ENCODE data around the gene SPCS2. TPM values are rescaled to one million over a fixed set of nuclear protein-coding genes. Genes with fewer than 3 reads are reported as not detected.
A peak's percentile ranks its signal among the peaks of the same experiment; 100 is the strongest.

Gene SPCS2
- total RNA-seq, 1 donor from 2014 or later, result 120 TPM

- FAIRE-seq (no peak), DNase-seq (ENCODE audit: low read depth) (peak; percentile 19)
Observed at GRCh38 chr11:74927496-74927895, 21.6 kb upstream of the SPCS2 start.

GRCh38 chr11:74929431-74930363 lies 19.4 kb upstream of the SPCS2 start:
- Mint-ChIP-seq H3K36me3 (ENCODE audit: low read depth, unreplicated experiment) (peaks cover 9% of the 10 kb centered on the region), H3K4me1 (ENCODE audit: low read depth, unreplicated experiment) (peaks cover 19% of the 10 kb centered on the region), H3K4me3 (ENCODE audit: unreplicated experiment) (no peak overlapping the region), H3K27ac (ENCODE audit: unreplicated experiment) (no peak overlapping the region), H3K27me3 (ENCODE audit: low read depth, unreplicated experiment) (no peaks in the 10 kb centered on the region), H3K9me3 (ENCODE audit: unreplicated experiment) (no peaks in the 10 kb centered on the region)
- Histone ChIP-seq H3K9ac (ENCODE audit: low read length) (no peak overlapping the region), H3K4me3 (ENCODE audit: insufficient read depth, low read depth, low read length) (no peak overlapping the region), H3K4me1 (ENCODE audit: insufficient read depth, low read length) (peaks cover 8% of the 10 kb centered on the region), H3K36me3 (ENCODE audit: insufficient read depth, low read length) (no peaks in the 10 kb centered on the region), H3K79me2 (ENCODE audit: insufficient read depth, low read length) (no peaks in the 10 kb centered on the region), H3K9me3 (ENCODE audit: insufficient read depth, low read depth, low read length) (no peaks in the 10 kb centered on the region), H3K27ac (ENCODE audit: low read depth, low read length) (no peak overlapping the region), H4K20me1 (ENCODE audit: insufficient read depth, low read length) (no peaks in the 10 kb centered on the region), H2AFZ (ENCODE audit: low read depth, low read length) (no peak overlapping the region), H3K4me2 (ENCODE audit: low read length) (no peak overlapping the region), H3K27me3 (ENCODE audit: insufficient read depth, low read length) (no peaks in the 10 kb centered on the region)
- DNase-seq (ENCODE audit: low read depth) (peak; percentile 83), FAIRE-seq (no peak)
- TF ChIP-seq, protein P1, sequence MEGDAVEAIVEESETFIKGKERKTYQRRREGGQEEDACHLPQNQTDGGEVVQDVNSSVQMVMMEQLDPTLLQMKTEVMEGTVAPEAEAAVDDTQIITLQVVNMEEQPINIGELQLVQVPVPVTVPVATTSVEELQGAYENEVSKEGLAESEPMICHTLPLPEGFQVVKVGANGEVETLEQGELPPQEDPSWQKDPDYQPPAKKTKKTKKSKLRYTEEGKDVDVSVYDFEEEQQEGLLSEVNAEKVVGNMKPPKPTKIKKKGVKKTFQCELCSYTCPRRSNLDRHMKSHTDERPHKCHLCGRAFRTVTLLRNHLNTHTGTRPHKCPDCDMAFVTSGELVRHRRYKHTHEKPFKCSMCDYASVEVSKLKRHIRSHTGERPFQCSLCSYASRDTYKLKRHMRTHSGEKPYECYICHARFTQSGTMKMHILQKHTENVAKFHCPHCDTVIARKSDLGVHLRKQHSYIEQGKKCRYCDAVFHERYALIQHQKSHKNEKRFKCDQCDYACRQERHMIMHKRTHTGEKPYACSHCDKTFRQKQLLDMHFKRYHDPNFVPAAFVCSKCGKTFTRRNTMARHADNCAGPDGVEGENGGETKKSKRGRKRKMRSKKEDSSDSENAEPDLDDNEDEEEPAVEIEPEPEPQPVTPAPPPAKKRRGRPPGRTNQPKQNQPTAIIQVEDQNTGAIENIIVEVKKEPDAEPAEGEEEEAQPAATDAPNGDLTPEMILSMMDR (IDR thresholded peaks at IDR 0.05; ENCODE audit: insufficient read depth, low read depth, low read length), result peak; percentile 93
- TF ChIP-seq EZH2 (IDR thresholded peaks at IDR 0.05; ENCODE audit: insufficient read depth, low read length), result no peak

More at GRCh38 chr11:74927496-74927895, 21.6 kb upstream of the SPCS2 start:
- Mint-ChIP-seq H3K27me3 (ENCODE audit: low read depth, unreplicated experiment) (no peaks in the 10 kb centered on the region), H3K4me3 (ENCODE audit: unreplicated experiment) (no peak overlapping the region), H3K36me3 (ENCODE audit: low read depth, unreplicated experiment) (peaks cover 2% of the 10 kb centered on the region), H3K9me3 (ENCODE audit: unreplicated experiment) (no peaks in the 10 kb centered on the region), H3K4me1 (ENCODE audit: low read depth, unreplicated experiment) (peaks cover 14% of the 10 kb centered on the region), H3K27ac (ENCODE audit: unreplicated experiment) (no peak overlapping the region)
- Histone ChIP-seq H3K4me3 (ENCODE audit: insufficient read depth, low read depth, low read length) (no peak overlapping the region), H3K36me3 (ENCODE audit: insufficient read depth, low read length) (no peaks in the 10 kb centered on the region), H3K4me1 (ENCODE audit: insufficient read depth, low read length) (peaks cover 4% of the 10 kb centered on the region), H2AFZ (ENCODE audit: low read depth, low read length) (no peak overlapping the region), H3K27me3 (ENCODE audit: insufficient read depth, low read length) (no peaks in the 10 kb centered on the region), H3K4me2 (ENCODE audit: low read length) (no peak overlapping the region), H3K9me3 (ENCODE audit: insufficient read depth, low read depth, low read length) (no peaks in the 10 kb centered on the region), H4K20me1 (ENCODE audit: insufficient read depth, low read length) (peaks cover 4% of the 10 kb centered on the region), H3K79me2 (ENCODE audit: insufficient read depth, low read length) (no peaks in the 10 kb centered on the region), H3K27ac (ENCODE audit: low read depth, low read length) (no peak overlapping the region), H3K9ac (ENCODE audit: low read length) (no peak overlapping the region)
- TF ChIP-seq, protein P1 (IDR thresholded peaks at IDR 0.05; ENCODE audit: insufficient read depth, low read depth, low read length), result no peak
- TF ChIP-seq EZH2 (IDR thresholded peaks at IDR 0.05; ENCODE audit: insufficient read depth, low read length), result no peak

DNA sequence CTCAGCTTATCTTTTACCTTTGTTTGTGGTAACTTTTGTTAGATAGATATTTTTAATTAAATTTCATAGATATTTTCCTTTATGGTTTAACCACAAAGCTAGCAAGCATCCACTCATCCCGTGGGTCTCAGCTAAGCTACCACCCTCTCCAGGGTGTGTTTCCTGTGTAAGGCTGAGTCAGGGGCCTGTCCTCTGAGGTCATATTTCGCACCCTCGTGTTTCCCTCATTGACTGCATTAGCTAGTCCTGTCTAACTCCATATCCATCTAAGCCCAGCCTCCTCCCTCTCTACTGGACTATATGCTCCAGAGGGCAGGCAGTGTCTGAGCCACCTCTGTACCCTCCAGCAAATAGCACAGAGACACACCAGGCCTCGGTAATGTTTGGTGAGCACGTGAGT lies 16.9 kb upstream of the SPCS2 start:
- Mint-ChIP-seq H3K27ac (ENCODE audit: unreplicated experiment) (peak overlapping the region; percentile 79), H3K27me3 (ENCODE audit: low read depth, unreplicated experiment) (no peaks in the 10 kb centered on the region), H3K36me3 (ENCODE audit: low read depth, unreplicated experiment) (peaks cover 21% of the 10 kb centered on the region), H3K4me1 (ENCODE audit: low read depth, unreplicated experiment) (peaks cover 8% of the 10 kb centered on the region), H3K9me3 (ENCODE audit: unreplicated experiment) (no peaks in the 10 kb centered on the region), H3K4me3 (ENCODE audit: unreplicated experiment) (no peak overlapping the region)
- H3K4me3 ChIP-seq (ENCODE audit: insufficient read depth, low read depth, low read length), result no peak overlapping the region
- H3K9ac ChIP-seq (ENCODE audit: low read length), result peak overlapping the region; percentile 49
- no peaks in the 10 kb centered on the region for H3K27me3 ChIP-seq (ENCODE audit: insufficient read depth, low read length)
- H3K4me1 ChIP-seq (ENCODE audit: insufficient read depth, low read length), result peaks cover 9% of the 10 kb centered on the region
- peak overlapping the region; percentile 80 for H3K27ac ChIP-seq (ENCODE audit: low read depth, low read length)
- H2AFZ ChIP-seq (ENCODE audit: low read depth, low read length), result no peak overlapping the region
- H3K9me3 ChIP-seq (ENCODE audit: insufficient read depth, low read depth, low read length), result no peaks in the 10 kb centered on the region
- DNase-seq (ENCODE audit: low read depth) (peak; percentile 71), FAIRE-seq (no peak)
- peaks cover 6% of the 10 kb centered on the region for H3K36me3 ChIP-seq (ENCODE audit: insufficient read depth, low read length)
- H3K79me2 ChIP-seq (ENCODE audit: insufficient read depth, low read length), result no peaks in the 10 kb centered on the region
- peak overlapping the region; percentile 59 for H3K4me2 ChIP-seq (ENCODE audit: low read length)
- no peaks in the 10 kb centered on the region for H4K20me1 ChIP-seq (ENCODE audit: insufficient read depth, low read length)
- no peak for TF ChIP-seq EZH2 (IDR thresholded peaks at IDR 0.05; ENCODE audit: insufficient read depth, low read length)
- TF ChIP-seq, protein P1 (IDR thresholded peaks at IDR 0.05; ENCODE audit: insufficient read depth, low read depth, low read length), result no peak
